Endothelial cell of umbilical vein (primary cell): ENCODE data around the gene HOXD12. TPM values are rescaled to one million over a fixed set of nuclear protein-coding genes. Genes with fewer than 3 reads are reported as not detected.

Experiments used
- BruUV-seq: library from RNA; stranded (reverse); fragments of 400-500 nt; replicated peaks from 2 replicates; lab custom pipeline; 2021; lab: Mats Ljungman, UMichigan
- CTCF ChIA-PET: fragments of 300-600, 350-600 bp; sonication (Branson Sonifier 250); formaldehyde crosslinking; loops from one replicate; lab custom pipeline; 2021; ENCODE audit warnings: antibody characterized with exemption, inconsistent platforms; lab: Charles Lee
- POLR2A ChIA-PET: fragments of 300-600, 350-600 bp; sonication (Branson Sonifier 250); formaldehyde crosslinking; loops from one replicate; lab custom pipeline; 2021; ENCODE audit warnings: antibody characterized with exemption, inconsistent platforms; lab: Charles Lee
- DNase-seq: peaks from one replicate; pipeline ENCODE4 v3.0.0-alpha.2; 2011; ENCODE audit warnings: low read depth, low spot score
- FAIRE-seq: peaks from 2 replicates; lab custom pipeline; 2011; peaks lifted over from hg19 to GRCh38; lab: Jason Lieb, UNC
- H2AFZ ChIP-seq: 2 replicates; pipeline ENCODE4 v1.6.0; 2012; ENCODE audit warnings: low read depth, low read length, control low read depth, inconsistent platforms
- H3K27ac ChIP-seq: 2 replicates; pipeline ENCODE4 v1.5.1; 2011; ENCODE audit warnings: low read depth, mild to moderate bottlenecking, control low read depth, low read length, moderate library complexity; ENCODE audit not compliant: insufficient read depth
- H3K27me3 ChIP-seq, 2 experiments: 2 replicates each; pipeline versions ENCODE4 v1.6.0 to v1.6.1; 2011; ENCODE audit warnings: low read length in 2 of 2, mixed read lengths in 1 of 2; ENCODE audit not compliant: control insufficient read depth in 2 of 2, insufficient read depth in 2 of 2
- H3K36me3 ChIP-seq, 2 experiments: 2 replicates in 1 of 2; 3 replicates in 1 of 2; pipeline ENCODE4 v1.5.1; 2011; ENCODE audit warnings: low read length in 2 of 2, mild to moderate bottlenecking in 1 of 2, moderate library complexity in 1 of 2; ENCODE audit not compliant: control insufficient read depth in 2 of 2, insufficient read depth in 2 of 2; ENCODE audit errors: extremely low read depth in 1 of 2
- H3K4me1 ChIP-seq: 3 replicates; pipeline ENCODE4 v1.5.1; 2011; ENCODE audit warnings: mild to moderate bottlenecking, low read length; ENCODE audit not compliant: control insufficient read depth, insufficient read depth; ENCODE audit errors: extremely low read depth
- H3K4me2 ChIP-seq: 2 replicates; pipeline ENCODE4 v1.6.1; 2011; ENCODE audit warnings: low read length, control low read depth, mixed read lengths; ENCODE audit not compliant: insufficient read depth
- H3K4me3 ChIP-seq, 3 experiments: fragments of 200-600 bp in 1 of 3; sonication (generic), shearing (Covaris generic) in 1 of 3; replicated peaks in 1 of 3; 2 replicates each; pipeline ENCODE4 v1.5.1; 2011 to 2016; ENCODE audit warnings: control low read depth in 3 of 3, low read length in 3 of 3, mild to moderate bottlenecking in 2 of 3, inconsistent platforms in 1 of 3, low read depth in 1 of 3, moderate library complexity in 1 of 3; ENCODE audit not compliant: insufficient read depth in 1 of 3
- H3K79me2 ChIP-seq: 2 replicates; pipeline ENCODE4 v1.6.0; 2012; ENCODE audit warnings: low read length, inconsistent platforms; ENCODE audit not compliant: control insufficient read depth, insufficient read depth
- H3K9ac ChIP-seq: replicated peaks from 2 replicates; pipeline ENCODE3; 2011; ENCODE audit warnings: low read length, control low read depth; ENCODE audit not compliant: insufficient read depth; ENCODE audit errors: extremely low read depth
- H3K9me1 ChIP-seq: replicated peaks from 3 replicates; pipeline ENCODE4 v1.6.0; 2011; ENCODE audit warnings: mild to moderate bottlenecking, low read length; ENCODE audit not compliant: control insufficient read depth, insufficient read depth; ENCODE audit errors: extremely low read depth
- H3K9me3 ChIP-seq: replicated peaks from 2 replicates; pipeline ENCODE4 v1.5.1; 2012; ENCODE audit warnings: low read length, inconsistent platforms; ENCODE audit not compliant: control insufficient read depth, insufficient read depth
- H4K20me1 ChIP-seq: replicated peaks from 2 replicates; pipeline ENCODE3; 2011; ENCODE audit warnings: mild to moderate bottlenecking, low read length; ENCODE audit not compliant: control insufficient read depth, insufficient read depth; ENCODE audit errors: extremely low read depth
- FOS ChIP-seq: IDR thresholded peaks from 2 replicates; pipeline ENCODE4 v1.6.1; 2011; ENCODE audit warnings: mild to moderate bottlenecking, low read length, moderate library complexity, borderline replicate concordance; ENCODE audit not compliant: insufficient read depth
- POLR2A ChIP-seq: IDR thresholded peaks from 2 replicates; pipeline ENCODE4 v1.6.1; 2012; ENCODE audit warnings: low read depth, mild to moderate bottlenecking, control low read depth, low read length
- POLR2AphosphoS5 ChIP-seq: IDR thresholded peaks from 2 replicates; pipeline ENCODE4 v1.6.1; 2012; ENCODE audit warnings: low read depth, mild to moderate bottlenecking, control low read depth, low read length, moderate library complexity; ENCODE audit not compliant: insufficient read depth
- dilution Hi-C: fragments of 300-500 bp; cut with MboI; formaldehyde crosslinking; loops from one replicate; pipeline ENCODE4 v1.15.0; 2019; ENCODE audit warnings: low sequenced_read_pairs; ENCODE audit not compliant: extremely low pct_ligation_motif_present
- intact Hi-C: fragments of 100-400 bp; cut with micrococcal nuclease; formaldehyde crosslinking; loops from one replicate; pipeline ENCODE4 v1.10.0; 2022
- polyA plus RNA-seq, 4 experiments: library from polyadenylated mRNA; depleted of rRNA in 3 of 4; stranded (reverse) in 3 of 4; unstranded in 1 of 4; fragments of >200 nt; gene quantifications; 2 replicates each; pipeline versions ENCODE4 v1.2.1 to v1.2.3, GENCODE V29; 2011 to 2012; ENCODE audit warnings: missing spikeins in 1 of 4
- total RNA-seq: library from RNA; stranded (reverse); gene quantifications from 2 replicates; pipeline ENCODE4 v1.2.3, GENCODE V29; 2021
- TF ChIP-seq, protein P1 (sequence below), 2 donors: IDR thresholded peaks; 1 replicate in 1 of 2; 2 replicates in 1 of 2; pipeline ENCODE4 v1.5.1; 2011; ENCODE audit warnings: low read length in 2 of 2, mild to moderate bottlenecking in 2 of 2, moderate library complexity in 2 of 2, control low read depth in 1 of 2, inconsistent platforms in 1 of 2, low read depth in 1 of 2; ENCODE audit not compliant: insufficient read depth in 1 of 2; ENCODE audit errors: extremely low read depth in 1 of 2
- TF ChIP-seq, protein P2 (sequence below): IDR thresholded peaks from 2 replicates; pipeline ENCODE4 v1.6.1; 2011; ENCODE audit not compliant: insufficient read depth, insufficient read length

The HOXD12 gene
- total and polyA plus RNA-seq, 2 donors (not counting 3 experiments of a cell fraction or from before 2014, with no cell fraction given), result not detected

DNA sequence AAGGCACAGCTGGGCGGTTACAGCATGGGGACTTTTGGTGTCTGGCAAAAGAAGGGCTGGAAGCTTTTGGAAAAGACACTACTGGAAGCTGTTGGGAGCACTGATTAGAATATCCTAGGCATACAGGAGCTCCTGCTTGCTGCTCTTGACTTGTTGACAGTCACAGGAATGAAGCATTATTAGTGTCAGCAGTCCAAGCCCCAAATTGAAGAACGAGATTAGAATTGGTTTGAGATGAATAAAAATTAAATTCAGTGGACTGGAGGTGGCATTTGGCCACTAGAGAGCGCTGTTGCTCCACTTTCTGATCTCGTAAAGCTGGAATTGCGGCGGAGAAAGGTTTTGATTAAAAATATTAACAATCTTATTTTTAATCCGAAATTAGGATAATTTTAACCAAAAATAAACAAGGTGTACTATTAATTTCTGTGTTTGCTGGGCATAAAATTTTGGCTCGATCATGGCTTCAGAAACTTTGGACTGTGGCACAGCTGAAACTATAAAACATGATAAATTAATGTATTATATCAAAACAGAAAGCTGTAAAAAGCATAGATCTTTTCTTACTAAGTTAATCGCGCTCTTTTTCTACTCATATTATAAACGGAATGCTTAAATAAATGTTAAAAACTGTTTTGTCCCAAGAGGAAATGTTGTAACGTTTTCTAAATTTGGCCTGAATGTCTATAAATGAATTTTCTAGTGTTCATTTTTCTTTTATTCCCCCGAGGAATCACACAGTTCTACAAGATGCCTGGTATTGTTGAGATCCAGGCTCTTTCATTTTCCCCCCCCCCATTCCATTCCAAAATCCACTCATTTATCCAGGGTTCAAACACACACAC lies 27.6 kb downstream of the HOXD12 start:
- Histone ChIP-seq H2AFZ (peak overlapping the region; percentile 58), H3K9me3 (no peaks in the 10 kb centered on the region), H3K4me2 (peak overlapping the region; percentile 86), H3K79me2 (peaks cover 14% of the 10 kb centered on the region), H3K9me1 (no peaks in the 10 kb centered on the region), H3K4me1 (peaks cover 33% of the 10 kb centered on the region), H3K27me3 (peaks cover 5 to 6% of the 10 kb centered on the region in 2 experiments), H3K9ac (peak overlapping the region; percentile 30), H3K36me3 (no peaks in the 10 kb centered on the region), H3K27ac (no peak overlapping the region), H4K20me1 (no peaks in the 10 kb centered on the region), H3K4me3 (peak overlapping the region in 2 of 3 experiments; percentile 48 to 67)
- dilution Hi-C loops (loop anchor here (25.0 kb wide), 1 partner anchor 510 kb away; no protein-coding TSS in a partner anchor), intact Hi-C loops (loop anchor here (1.0 to 5.0 kb wide), 9 partner anchors 328 to 1630 kb away; no protein-coding TSS in a partner anchor)
- FAIRE-seq (peak; percentile 76), DNase-seq (peak; percentile 68)
- POLR2A ChIA-PET, result no interaction called here
- TF ChIP-seq POLR2AphosphoS5 (no peak), FOS (no peak), POLR2A (no peak)
- TF ChIP-seq, protein P1, sequence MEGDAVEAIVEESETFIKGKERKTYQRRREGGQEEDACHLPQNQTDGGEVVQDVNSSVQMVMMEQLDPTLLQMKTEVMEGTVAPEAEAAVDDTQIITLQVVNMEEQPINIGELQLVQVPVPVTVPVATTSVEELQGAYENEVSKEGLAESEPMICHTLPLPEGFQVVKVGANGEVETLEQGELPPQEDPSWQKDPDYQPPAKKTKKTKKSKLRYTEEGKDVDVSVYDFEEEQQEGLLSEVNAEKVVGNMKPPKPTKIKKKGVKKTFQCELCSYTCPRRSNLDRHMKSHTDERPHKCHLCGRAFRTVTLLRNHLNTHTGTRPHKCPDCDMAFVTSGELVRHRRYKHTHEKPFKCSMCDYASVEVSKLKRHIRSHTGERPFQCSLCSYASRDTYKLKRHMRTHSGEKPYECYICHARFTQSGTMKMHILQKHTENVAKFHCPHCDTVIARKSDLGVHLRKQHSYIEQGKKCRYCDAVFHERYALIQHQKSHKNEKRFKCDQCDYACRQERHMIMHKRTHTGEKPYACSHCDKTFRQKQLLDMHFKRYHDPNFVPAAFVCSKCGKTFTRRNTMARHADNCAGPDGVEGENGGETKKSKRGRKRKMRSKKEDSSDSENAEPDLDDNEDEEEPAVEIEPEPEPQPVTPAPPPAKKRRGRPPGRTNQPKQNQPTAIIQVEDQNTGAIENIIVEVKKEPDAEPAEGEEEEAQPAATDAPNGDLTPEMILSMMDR (IDR thresholded peaks at IDR 0.05; ENCODE audit: extremely low read depth in 1 of 2, insufficient read depth in 1 of 2, low read depth in 1 of 2, low read length in 2 of 2), result peak; percentile 61 to 66
- TF ChIP-seq, protein P2, sequence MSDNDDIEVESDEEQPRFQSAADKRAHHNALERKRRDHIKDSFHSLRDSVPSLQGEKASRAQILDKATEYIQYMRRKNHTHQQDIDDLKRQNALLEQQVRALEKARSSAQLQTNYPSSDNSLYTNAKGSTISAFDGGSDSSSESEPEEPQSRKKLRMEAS, result no peak
- no TSS peak for BruUV-seq
- CTCF ChIA-PET, result interaction anchor here (0.5 to 10.1 kb wide), 49 partner anchors 9 to 1638 kb away, joined by 3 to 458 read pairs (median 5); partner anchors contain the start of genes HOXD10 and HOXD4
